Mesenchymal stem cell (in vitro differentiated cells and primary cell): ENCODE data around the gene DDA1.
A peak's percentile ranks its signal among the peaks of the same experiment; 100 is the strongest.

Source experiments
- DNase-seq: peaks from one replicate; pipeline ENCODE4 v3.0.0-alpha.2; 2013
- H2AFZ ChIP-seq: one replicate; pipeline ENCODE4 v1.6.1; 2013; ENCODE audit warnings: low read depth, mild to moderate bottlenecking, control low read depth, inconsistent platforms, low read length, moderate library complexity
- H2AK5ac ChIP-seq: 2 replicates; pipeline ENCODE4 v1.6.1; 2013; ENCODE audit warnings: low read length, moderate library complexity, mild to moderate bottlenecking, inconsistent platforms; ENCODE audit not compliant: severe bottlenecking
- H2BK120ac ChIP-seq: one replicate; pipeline ENCODE4 v1.6.1; 2013; ENCODE audit warnings: low read depth, mild to moderate bottlenecking, inconsistent platforms, low read length, moderate library complexity
- H2BK12ac ChIP-seq, 2 experiments: one replicate each; pipeline ENCODE4 v1.6.1; 2013; ENCODE audit warnings: inconsistent platforms in 2 of 2, low read length in 2 of 2, mild to moderate bottlenecking in 2 of 2, moderate library complexity in 2 of 2, control low read depth in 1 of 2
- H2BK15ac ChIP-seq: one replicate; pipeline ENCODE4 v1.6.1; 2013; ENCODE audit warnings: mild to moderate bottlenecking, low read depth, inconsistent platforms; ENCODE audit not compliant: poor library complexity, severe bottlenecking
- H2BK5ac ChIP-seq: 2 replicates; pipeline ENCODE4 v1.6.1; 2013; ENCODE audit warnings: low read depth, mild to moderate bottlenecking, low read length, control low read depth, inconsistent platforms; ENCODE audit not compliant: poor library complexity, severe bottlenecking
- H3K14ac ChIP-seq, 2 experiments: one replicate each; pipeline ENCODE4 v1.6.1; 2013; ENCODE audit warnings: inconsistent platforms in 2 of 2, low read length in 2 of 2, control low read depth in 1 of 2, mild to moderate bottlenecking in 1 of 2, moderate library complexity in 1 of 2
- H3K18ac ChIP-seq, 2 experiments: one replicate each; pipeline ENCODE4 v1.6.1; 2013; ENCODE audit warnings: inconsistent platforms in 2 of 2, low read length in 2 of 2, control low read depth in 1 of 2, low read depth in 1 of 2, mild to moderate bottlenecking in 1 of 2
- H3K23ac ChIP-seq, 2 experiments: one replicate each; pipeline ENCODE4 v1.6.1; 2013; ENCODE audit warnings: inconsistent platforms in 2 of 2, low read length in 2 of 2, mild to moderate bottlenecking in 2 of 2, moderate library complexity in 2 of 2, control low read depth in 1 of 2
- H3K27ac ChIP-seq: 2 replicates; pipeline ENCODE4 v1.5.1; 2013; ENCODE audit warnings: mild to moderate bottlenecking, moderate library complexity, low read length, control low read depth, inconsistent platforms; ENCODE audit not compliant: poor library complexity, severe bottlenecking
- H3K27me3 ChIP-seq, 2 experiments: 2 replicates each; pipeline versions ENCODE4 v1.6.1 to v1.7.0; 2013; ENCODE audit warnings: low read length in 2 of 2, mild to moderate bottlenecking in 2 of 2, moderate library complexity in 2 of 2, control low read depth in 1 of 2, inconsistent platforms in 1 of 2; ENCODE audit not compliant: control insufficient read depth in 1 of 2, insufficient read depth in 1 of 2
- H3K36me3 ChIP-seq, 2 experiments: 2 replicates each; pipeline versions ENCODE4 v1.6.1 to v1.7.0; 2013; ENCODE audit warnings: low read length in 2 of 2, control low read depth in 1 of 2, inconsistent platforms in 1 of 2, low read depth in 1 of 2, mild to moderate bottlenecking in 1 of 2; ENCODE audit not compliant: insufficient read depth in 2 of 2, control insufficient read depth in 1 of 2
- H3K4ac ChIP-seq, 2 experiments: one replicate each; pipeline ENCODE4 v1.6.1; 2013; ENCODE audit warnings: inconsistent platforms in 2 of 2, low read length in 2 of 2, mild to moderate bottlenecking in 2 of 2, moderate library complexity in 2 of 2, control low read depth in 1 of 2, low read depth in 1 of 2
- H3K4me1 ChIP-seq: 2 replicates; pipeline ENCODE4 v1.6.1; 2013; ENCODE audit warnings: low read depth, low read length, control low read depth; ENCODE audit not compliant: control insufficient read depth, insufficient read depth
- H3K4me2 ChIP-seq: 2 replicates; pipeline ENCODE4 v1.6.1; 2013; ENCODE audit warnings: low read length, mild to moderate bottlenecking, inconsistent platforms; ENCODE audit not compliant: poor library complexity, severe bottlenecking
- H3K4me3 ChIP-seq, 2 experiments: 2 replicates each; pipeline versions ENCODE4 v1.5.1 to v1.7.0; 2013; ENCODE audit warnings: low read length in 2 of 2, mild to moderate bottlenecking in 2 of 2, control low read depth in 1 of 2, low read depth in 1 of 2; ENCODE audit not compliant: insufficient read depth in 1 of 2
- H3K79me1 ChIP-seq: replicated peaks from 2 replicates; pipeline ENCODE4 v1.6.1; 2013; ENCODE audit warnings: mild to moderate bottlenecking, control low read depth, low read length, inconsistent platforms; ENCODE audit not compliant: poor library complexity, severe bottlenecking
- H3K9ac ChIP-seq: 2 replicates; pipeline ENCODE4 v1.7.0; 2013; ENCODE audit warnings: mild to moderate bottlenecking, low read length, moderate library complexity
- H3K9me3 ChIP-seq: 2 replicates; pipeline ENCODE4 v1.7.0; 2013; ENCODE audit warnings: mild to moderate bottlenecking, low read length; ENCODE audit not compliant: control insufficient read depth
- H4K8ac ChIP-seq: one replicate; pipeline ENCODE4 v1.6.1; 2013; ENCODE audit warnings: inconsistent platforms, mild to moderate bottlenecking, low read length, moderate library complexity
- H4K91ac ChIP-seq: one replicate; pipeline ENCODE4 v1.6.1; 2013; ENCODE audit warnings: mild to moderate bottlenecking, low read length, inconsistent platforms
- WGBS: methylation state at CpG from one replicate; pipeline ENCODE4 v1.1.7; 2013; ENCODE audit warnings: mixed read lengths; 5-methylcytosine and 5-hydroxymethylcytosine counted together

DDA1 gene

DNA sequence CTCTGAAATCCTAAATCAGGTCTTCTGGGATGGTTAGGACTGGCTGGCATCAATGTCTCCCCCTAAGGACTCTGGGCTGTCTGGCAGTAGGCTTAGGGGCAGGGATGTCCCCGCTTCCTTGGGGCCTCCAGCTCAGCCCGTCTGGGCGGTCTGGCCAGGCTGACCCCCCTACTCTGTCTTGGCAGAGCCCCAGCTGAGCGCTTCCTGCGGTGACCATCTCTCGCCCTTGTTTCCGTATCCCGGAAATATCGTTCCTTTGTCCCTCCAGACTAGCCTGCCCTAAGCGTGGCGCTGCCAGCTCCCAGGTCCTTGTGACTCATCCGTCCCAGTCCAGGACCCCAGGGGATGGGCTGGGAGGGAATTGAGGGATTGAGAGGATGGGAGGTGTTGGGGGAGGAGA, 39.3 kb downstream of the DDA1 start:
- 1% methylated on average over 5 of the region's 12 CpGs for WGBS

DNA sequence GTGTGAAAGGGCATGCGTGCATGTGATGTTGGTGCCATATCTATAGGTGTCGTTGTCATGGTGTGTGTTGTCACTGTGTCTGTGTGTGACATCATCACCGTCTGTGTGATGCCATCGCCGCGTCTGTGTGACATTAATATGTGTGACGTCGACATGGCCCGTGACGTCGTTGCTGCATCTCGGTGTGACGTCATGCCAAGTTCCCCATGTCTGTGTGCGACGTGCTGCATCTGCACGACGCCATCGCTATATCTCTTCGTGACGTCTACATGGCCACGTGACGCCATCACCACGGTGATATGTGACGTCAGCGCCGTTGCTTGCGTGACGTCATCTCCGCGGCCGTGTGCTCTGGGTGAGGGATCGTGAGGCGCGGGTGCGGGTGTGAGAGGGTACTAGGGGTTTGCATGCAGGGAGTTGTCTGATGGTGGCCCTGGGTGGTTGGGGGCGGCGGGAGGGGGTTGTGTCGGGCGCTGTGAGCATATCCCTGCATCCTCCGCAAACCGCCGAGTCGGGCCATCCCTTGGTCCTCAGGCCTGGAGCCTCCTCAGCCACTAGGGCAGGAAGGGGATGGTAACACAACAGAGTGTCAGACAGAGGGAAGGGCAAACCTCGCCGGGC, 42.6 kb downstream of the DDA1 start:
- H2BK5ac ChIP-seq, result no peak overlapping the region
- H3K4me2 ChIP-seq, result no peak overlapping the region
- H2BK120ac ChIP-seq, result no peak overlapping the region
- H2BK12ac ChIP-seq, result peak overlapping the region in 1 of 2 experiments; percentile 21
- H4K91ac ChIP-seq, result peak overlapping the region; percentile 81
- WGBS, result 98% methylated on average over 36 of the region's 45 CpGs
- H3K27ac ChIP-seq, result no peak overlapping the region
- peak overlapping the region; percentile 43 for H4K8ac ChIP-seq
- H2BK15ac ChIP-seq, result no peak overlapping the region
- no peak overlapping the region for H3K14ac ChIP-seq
- H3K36me3 ChIP-seq, result no peaks in the 10 kb centered on the region
- no peak overlapping the region for H3K9ac ChIP-seq
- no peak overlapping the region for H3K4me3 ChIP-seq
- DNase-seq, result no peak
- no peak overlapping the region for H3K23ac ChIP-seq
- peaks cover 11% of the 10 kb centered on the region for H3K4me1 ChIP-seq
- no peaks in the 10 kb centered on the region for H3K9me3 ChIP-seq
- H3K4ac ChIP-seq, result peak overlapping the region in 1 of 2 experiments; percentile 35
- H3K27me3 ChIP-seq, result peaks cover 0 to 28% of the 10 kb centered on the region in 2 experiments
- no peak overlapping the region for H2AFZ ChIP-seq
- H2AK5ac ChIP-seq, result no peak overlapping the region
- peak overlapping the region in 1 of 2 experiments; percentile 50 for H3K18ac ChIP-seq
- no peaks in the 10 kb centered on the region for H3K79me1 ChIP-seq

More for the DNA sequence above, 39.3 kb downstream of the DDA1 start:
- Histone ChIP-seq H2BK12ac (peak overlapping the region; percentile 11 to 76), H3K9ac (peak overlapping the region; percentile 47), H2BK5ac (no peak overlapping the region), H3K9me3 (no peaks in the 10 kb centered on the region), H3K36me3 (no peaks in the 10 kb centered on the region), H2BK120ac (peak overlapping the region; percentile 54), H3K4ac (peak overlapping the region; percentile 47 to 57), H3K79me1 (no peaks in the 10 kb centered on the region), H3K4me1 (peaks cover 11% of the 10 kb centered on the region), H3K4me3 (peak overlapping the region in 1 of 2 experiments; percentile 69), H3K27me3 (peaks cover 0 to 28% of the 10 kb centered on the region in 2 experiments), H3K4me2 (peak overlapping the region; percentile 33), H3K18ac (peak overlapping the region in 1 of 2 experiments; percentile 45), H2AFZ (peak overlapping the region; percentile 80), H3K23ac (no peak overlapping the region), H3K27ac (no peak overlapping the region), H3K14ac (no peak overlapping the region), H2BK15ac (no peak overlapping the region), H4K91ac (peak overlapping the region; percentile 77), H2AK5ac (no peak overlapping the region), H4K8ac (peak overlapping the region; percentile 97)
- peak; percentile 81 for DNase-seq

GRCh38 chr19:17352608-17353280, 43.4 kb downstream of the DDA1 start:
- Histone ChIP-seq H2BK12ac (peak overlapping the region in 1 of 2 experiments; percentile 2), H3K9ac (no peak overlapping the region), H3K4me1 (peaks cover 6% of the 10 kb centered on the region), H2AK5ac (no peak overlapping the region), H3K4me2 (no peak overlapping the region), H4K91ac (peak overlapping the region; percentile 55), H2BK15ac (no peak overlapping the region), H3K79me1 (no peaks in the 10 kb centered on the region), H3K14ac (peak overlapping the region in 1 of 2 experiments; percentile 35), H2BK120ac (peak overlapping the region; percentile 21), H2BK5ac (no peak overlapping the region), H4K8ac (peak overlapping the region; percentile 20), H2AFZ (peak overlapping the region; percentile 18), H3K36me3 (no peaks in the 10 kb centered on the region), H3K23ac (no peak overlapping the region), H3K4ac (no peak overlapping the region), H3K4me3 (no peak overlapping the region), H3K9me3 (no peaks in the 10 kb centered on the region), H3K27me3 (peaks cover 0 to 28% of the 10 kb centered on the region in 2 experiments), H3K27ac (no peak overlapping the region), H3K18ac (peak overlapping the region in 1 of 2 experiments; percentile 18)
- DNase-seq, result no peak
- 66% methylated on average over 14 of the region's 14 CpGs for WGBS

GRCh38 chr19:17353386-17353785, 44.0 kb downstream of the DDA1 start:
- Histone ChIP-seq H3K4me3 (no peak overlapping the region), H3K27me3 (peaks cover 0 to 28% of the 10 kb centered on the region in 2 experiments), H3K79me1 (no peaks in the 10 kb centered on the region), H2BK12ac (peak overlapping the region in 1 of 2 experiments; percentile 2), H2AFZ (peak overlapping the region; percentile 18), H2BK15ac (no peak overlapping the region), H3K23ac (no peak overlapping the region), H3K14ac (no peak overlapping the region), H4K8ac (no peak overlapping the region), H4K91ac (no peak overlapping the region), H3K4me1 (peaks cover 8% of the 10 kb centered on the region), H2AK5ac (no peak overlapping the region), H2BK5ac (no peak overlapping the region), H3K9me3 (no peaks in the 10 kb centered on the region), H3K4ac (no peak overlapping the region), H2BK120ac (no peak overlapping the region), H3K9ac (no peak overlapping the region), H3K18ac (no peak overlapping the region), H3K36me3 (no peaks in the 10 kb centered on the region), H3K27ac (no peak overlapping the region), H3K4me2 (no peak overlapping the region)
- no peak for DNase-seq
- 88% methylated on average over 8 of the region's 8 CpGs for WGBS
